Retinal pigment epithelial cell (primary cell): ENCODE data around the gene SUGP1.

Source experiments
- DNase-seq: peaks from one replicate; pipeline ENCODE4 v3.0.0-alpha.2; 2010; ENCODE audit warnings: low read depth
- H3K4me3 ChIP-seq: 2 replicates; pipeline ENCODE4 v1.5.1; 2011; ENCODE audit warnings: mild to moderate bottlenecking, low read length, control low read depth, moderate library complexity
- TF ChIP-seq, protein P1 (sequence below): conservative IDR thresholded peaks from 2 replicates; pipeline ENCODE4 v1.5.1; 2011; ENCODE audit warnings: low read depth, low read length, control low read depth, inconsistent platforms

The SUGP1 gene

DNA sequence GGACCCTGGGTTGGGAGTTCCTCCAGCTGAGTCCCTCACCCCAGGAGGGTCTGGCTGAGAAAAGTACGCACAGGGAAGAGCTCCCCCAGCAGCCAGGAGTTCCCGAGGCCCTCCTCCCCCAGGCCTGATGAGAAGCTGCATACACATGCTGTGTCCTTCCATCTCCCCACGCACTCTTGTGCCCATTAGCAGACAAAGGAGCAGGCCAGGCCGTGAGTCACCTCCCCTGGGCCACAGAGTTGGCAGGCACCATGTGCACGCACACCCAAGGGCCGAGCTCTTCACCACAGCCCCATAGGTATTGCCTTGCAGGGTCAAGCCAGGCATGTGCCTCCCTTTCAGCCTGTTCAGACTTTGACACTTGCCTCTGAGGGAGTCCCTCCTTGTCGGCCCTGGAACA lies 17.8 kb upstream of the SUGP1 start:
- no peak overlapping the region for H3K4me3 ChIP-seq
- no peak for DNase-seq
- TF ChIP-seq, protein P1, sequence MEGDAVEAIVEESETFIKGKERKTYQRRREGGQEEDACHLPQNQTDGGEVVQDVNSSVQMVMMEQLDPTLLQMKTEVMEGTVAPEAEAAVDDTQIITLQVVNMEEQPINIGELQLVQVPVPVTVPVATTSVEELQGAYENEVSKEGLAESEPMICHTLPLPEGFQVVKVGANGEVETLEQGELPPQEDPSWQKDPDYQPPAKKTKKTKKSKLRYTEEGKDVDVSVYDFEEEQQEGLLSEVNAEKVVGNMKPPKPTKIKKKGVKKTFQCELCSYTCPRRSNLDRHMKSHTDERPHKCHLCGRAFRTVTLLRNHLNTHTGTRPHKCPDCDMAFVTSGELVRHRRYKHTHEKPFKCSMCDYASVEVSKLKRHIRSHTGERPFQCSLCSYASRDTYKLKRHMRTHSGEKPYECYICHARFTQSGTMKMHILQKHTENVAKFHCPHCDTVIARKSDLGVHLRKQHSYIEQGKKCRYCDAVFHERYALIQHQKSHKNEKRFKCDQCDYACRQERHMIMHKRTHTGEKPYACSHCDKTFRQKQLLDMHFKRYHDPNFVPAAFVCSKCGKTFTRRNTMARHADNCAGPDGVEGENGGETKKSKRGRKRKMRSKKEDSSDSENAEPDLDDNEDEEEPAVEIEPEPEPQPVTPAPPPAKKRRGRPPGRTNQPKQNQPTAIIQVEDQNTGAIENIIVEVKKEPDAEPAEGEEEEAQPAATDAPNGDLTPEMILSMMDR: no peak

DNA sequence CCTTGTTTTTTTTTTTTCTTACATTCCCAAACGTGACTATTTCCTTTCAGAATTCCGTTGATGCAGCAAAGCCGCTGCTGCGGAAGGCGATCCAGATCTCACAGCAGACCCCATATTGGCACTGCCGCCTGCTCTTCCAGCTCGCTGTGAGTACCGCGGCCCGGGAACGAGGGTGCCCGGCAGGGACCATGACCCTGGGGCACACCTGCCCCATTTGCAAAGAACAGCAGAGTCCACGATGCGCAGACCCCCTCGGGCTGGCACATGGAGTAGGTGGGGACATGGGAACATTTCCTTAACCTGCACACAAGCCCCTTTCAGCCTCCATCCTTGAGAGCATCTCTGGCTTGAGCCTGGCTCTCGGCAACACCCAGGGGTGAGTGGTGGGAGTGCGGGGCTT lies 16.8 kb upstream of the SUGP1 start:
- no peak for DNase-seq
- H3K4me3 ChIP-seq: no peak overlapping the region
- TF ChIP-seq, protein P1: no peak

DNA sequence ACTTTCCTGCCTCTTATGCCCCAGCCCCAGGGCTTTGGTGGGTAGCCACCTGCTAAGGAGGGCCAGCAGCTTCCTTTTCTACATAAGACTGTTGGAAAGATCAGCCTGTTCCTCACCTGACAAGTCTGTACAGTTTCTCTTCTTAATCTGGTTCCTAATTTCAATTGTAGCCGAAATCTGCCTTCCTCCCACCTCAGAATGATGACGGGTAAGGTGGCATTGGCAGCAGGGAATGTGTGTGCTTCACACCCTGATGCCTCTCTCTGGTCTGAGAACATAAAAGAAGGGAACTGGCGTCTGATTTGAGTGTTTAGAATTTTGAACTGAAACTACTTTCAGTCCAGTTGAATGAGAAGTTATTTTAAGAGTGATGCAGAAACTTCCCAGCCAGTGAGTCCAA lies 16.3 kb upstream of the SUGP1 start:
- DNase-seq: no peak
- TF ChIP-seq, protein P1: no peak
- no peak overlapping the region for H3K4me3 ChIP-seq

DNA sequence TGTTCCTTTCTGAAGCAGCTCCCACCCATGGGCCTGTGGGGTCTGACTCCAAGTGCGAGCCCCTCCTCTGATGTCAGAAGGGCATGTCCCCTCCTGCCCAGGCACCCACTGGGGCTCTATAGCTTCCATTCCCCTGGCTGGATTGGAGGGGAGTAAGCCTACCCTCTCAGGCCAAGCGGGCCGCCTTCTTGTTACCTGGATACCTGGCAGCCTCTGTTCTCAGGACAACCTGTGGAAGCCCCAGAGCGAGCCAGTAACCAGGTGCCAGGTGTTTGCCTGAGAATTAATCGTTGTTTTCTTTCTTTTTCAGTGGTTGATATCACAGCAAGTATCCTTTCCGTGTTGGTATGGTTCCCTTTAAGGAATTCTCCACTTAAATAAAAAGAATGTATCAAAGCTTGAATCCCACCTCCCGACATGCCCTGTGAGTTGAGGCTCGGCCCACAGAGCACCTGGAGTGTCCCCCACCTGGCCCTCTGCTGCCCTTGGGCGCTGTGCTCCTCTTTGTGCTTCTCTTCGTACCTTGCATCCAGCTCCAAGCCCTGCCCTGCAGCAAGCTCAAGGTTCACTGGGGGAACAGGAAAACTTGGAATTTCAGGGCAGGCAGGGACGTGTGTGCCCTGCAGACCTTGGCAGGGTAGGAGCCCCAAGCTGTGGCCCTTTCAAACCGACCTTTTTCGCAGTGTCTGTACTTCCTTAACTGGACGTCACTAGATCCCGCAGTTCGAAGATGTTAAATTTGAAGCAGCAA lies 15.3 kb upstream of the SUGP1 start:
- TF ChIP-seq, protein P1: no peak
- DNase-seq: no peak
- no peak overlapping the region for H3K4me3 ChIP-seq

DNA sequence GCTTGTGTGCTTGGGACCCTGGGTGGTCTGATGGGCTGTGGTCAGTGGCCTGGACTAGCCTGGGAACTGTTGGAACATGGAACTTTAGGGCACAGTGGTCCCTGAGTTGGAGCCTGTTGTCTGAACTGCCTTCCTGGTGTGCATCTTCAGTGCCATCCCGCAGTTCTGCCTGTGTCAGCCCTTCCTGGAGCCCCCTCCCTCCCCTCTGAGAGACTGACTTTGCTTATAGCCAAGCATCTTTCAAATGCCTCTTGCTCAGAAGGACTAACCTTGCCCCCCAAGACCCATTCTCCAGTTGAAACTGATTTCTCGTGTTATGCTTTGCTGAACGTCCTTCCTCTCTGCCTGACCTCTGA lies 14.7 kb upstream of the SUGP1 start:
- DNase-seq: no peak
- TF ChIP-seq, protein P1: no peak
- H3K4me3 ChIP-seq: no peak overlapping the region

DNA sequence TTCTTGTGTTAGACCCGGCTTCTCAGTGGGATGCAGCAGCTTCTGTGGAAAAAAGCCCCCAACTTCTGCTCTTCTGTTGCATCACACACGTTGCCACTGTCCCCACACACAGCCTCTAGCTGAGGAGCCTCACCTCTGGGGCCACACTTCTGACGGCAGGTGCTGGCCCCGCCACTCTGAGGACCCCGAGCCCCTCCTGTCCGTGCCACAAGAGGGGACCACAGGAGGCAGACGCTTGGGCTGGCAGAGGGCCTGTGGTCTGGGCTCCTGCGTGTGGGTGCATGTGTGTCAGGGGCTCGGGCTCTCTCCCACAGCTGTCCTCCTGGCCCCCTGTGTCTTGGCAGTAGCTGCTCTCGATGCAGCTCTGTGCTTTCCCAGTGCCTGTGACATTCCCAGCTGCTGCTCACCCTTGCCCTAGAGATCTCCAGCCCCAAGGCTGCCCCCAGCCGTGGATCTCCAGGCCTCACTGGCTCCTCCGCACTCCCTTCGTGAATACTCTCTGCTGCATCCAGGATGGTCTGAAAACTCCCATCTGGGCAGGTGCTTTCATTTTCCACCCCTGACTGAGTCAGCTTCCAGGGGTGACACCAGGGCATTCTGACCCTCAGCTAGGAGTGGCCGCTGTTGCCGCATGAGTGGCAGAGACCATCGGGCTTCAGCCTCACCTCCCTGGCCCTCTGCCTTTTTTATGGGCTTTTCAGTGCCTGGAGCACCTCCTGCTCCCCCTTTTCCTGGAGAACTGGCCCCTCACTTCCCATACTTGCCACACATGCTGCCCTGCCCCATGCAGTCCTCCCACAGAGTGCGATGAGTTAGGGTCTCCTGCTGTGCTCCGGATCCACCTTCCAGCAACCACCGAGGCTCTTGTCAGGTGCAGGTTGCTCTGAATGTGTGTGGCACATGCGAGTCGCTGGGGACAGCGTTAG lies 14.0 kb upstream of the SUGP1 start:
- no peak overlapping the region for H3K4me3 ChIP-seq
- TF ChIP-seq, protein P1: no peak
- no peak for DNase-seq
